ENCODE data around the gene HMGXB3. TPM values are rescaled to one million over a fixed set of nuclear protein-coding genes. Genes with fewer than 3 reads are reported as not detected.
A peak's percentile ranks its signal among the peaks of the same experiment; 100 is the strongest.

HMGXB3 gene
- total RNA-seq = 10 to 100 TPM; 47.7 to 58.2 (median 55.3) TPM

GRCh38 chr5:150000256-150000989 is at the start of gene HMGXB3, which contains the start of gene TIGD6:
Gene HMGXB3, plus strand, starts transcription at chr5:150000739. Its CDS starts 4,114 bp downstream, at chr5:150004853.
Gene TIGD6, minus strand, starts transcription at chr5:150000654. Its CDS starts 4,306 bp downstream, at chr5:149996348.
- peaks cover 0 to 66% (median 18%) of the 10 kb centered on the region in 4 donors for H3K4me1 ChIP-seq
- H3K9me3 ChIP-seq = no peaks in the 10 kb centered on the region
- peak within 1 kb of the TSS; percentile 87 to 97 (median 91) for H3K27ac ChIP-seq
- 0% methylated on average over 20 to 65 of the region's 72 CpGs for WGBS, 2 donors
- peaks cover 0 to 18% (median 0%) of the 10 kb centered on the region in 3 donors for H3K36me3 ChIP-seq
- peak within 1 kb of the TSS; percentile 69 to 95 (median 90) for H3K4me3 ChIP-seq
- DNase-seq (ENCODE audit: low spot score in 2 of 2) = peak; percentile 75 to 84
- H3K27me3 ChIP-seq = no peaks in the 10 kb centered on the region
- TF ChIP-seq CTCF (IDR thresholded peaks at IDR 0.05) = peak in 2 of 5 experiments; percentile 49 to 53
- TF ChIP-seq POLR2A (IDR thresholded peaks at IDR 0.05) = peak; percentile 81 to 82
- peak; percentile 89 to 96 for TF ChIP-seq EP300 (IDR thresholded peaks at IDR 0.05)

DNA sequence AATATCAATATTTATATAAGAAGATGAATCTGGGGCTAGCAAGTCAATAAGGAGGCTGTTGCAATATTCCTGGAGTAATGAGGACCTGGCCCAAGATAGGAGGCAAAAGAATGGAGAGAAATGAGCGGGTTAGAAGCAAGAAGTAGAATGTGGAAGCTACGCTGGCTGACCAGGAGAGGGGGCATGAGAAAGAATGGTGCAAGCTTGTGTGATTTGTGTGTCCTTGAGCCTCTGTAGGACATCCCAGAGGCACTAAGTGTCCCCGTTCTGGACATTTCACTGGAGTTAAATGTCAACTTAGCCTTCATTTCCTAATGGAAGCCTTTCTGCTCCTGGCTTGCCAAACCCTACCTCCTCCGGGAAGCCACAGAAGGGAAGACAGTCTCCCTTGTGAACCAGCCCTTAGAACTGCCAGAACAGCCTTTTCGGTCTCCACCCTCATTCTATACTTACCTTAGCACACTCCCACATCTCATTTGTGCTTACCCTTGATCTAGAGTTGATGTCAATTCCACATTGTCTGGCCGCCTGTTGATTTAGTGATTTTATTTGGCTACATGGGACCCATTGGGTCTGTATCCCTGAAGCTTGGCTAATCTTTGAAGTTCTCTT is 49.3 kb upstream of the HMGXB3 start:
- Histone ChIP-seq H3K4me3 (no peak overlapping the region), H3K27ac (no peak overlapping the region), H3K36me3 (no peaks in the 10 kb centered on the region), H3K27me3 (no peaks in the 10 kb centered on the region), H3K4me1 (no peaks in the 10 kb centered on the region), H3K9me3 (no peaks in the 10 kb centered on the region)
- DNase-seq (ENCODE audit: low spot score in 2 of 2) = no peak
- WGBS, 2 donors = 69 to 74% methylated on average over 6 of the region's 6 CpGs
- TF ChIP-seq POLR2A (IDR thresholded peaks at IDR 0.05) (no peak), EP300 (IDR thresholded peaks at IDR 0.05) (no peak), CTCF (IDR thresholded peaks at IDR 0.05) (no peak)

- Histone ChIP-seq H3K9me3 (no peaks in the 10 kb centered on the region), H3K27ac (no peak overlapping the region), H3K36me3 (no peaks in the 10 kb centered on the region), H3K4me3 (no peak overlapping the region), H3K4me1 (no peaks in the 10 kb centered on the region), H3K27me3 (no peaks in the 10 kb centered on the region)
- TF ChIP-seq POLR2A (IDR thresholded peaks at IDR 0.05) = no peak
- no peak for TF ChIP-seq CTCF (IDR thresholded peaks at IDR 0.05)
- TF ChIP-seq EP300 (IDR thresholded peaks at IDR 0.05) = no peak
- DNase-seq (ENCODE audit: low spot score in 2 of 2) = no peak
- 62 to 69% methylated on average over 9 of the region's 9 CpGs for WGBS, 2 donors
These were observed 47.0 kb upstream of the HMGXB3 start for GRCh38 chr5:149953436-149954121.

GRCh38 chr5:149954798-149955197 is 45.7 kb upstream of the HMGXB3 start:
- Histone ChIP-seq H3K4me3 (no peak overlapping the region), H3K36me3 (no peaks in the 10 kb centered on the region), H3K27ac (no peak overlapping the region), H3K27me3 (no peaks in the 10 kb centered on the region), H3K4me1 (peaks cover 0 to 7% (median 6%) of the 10 kb centered on the region in 4 donors), H3K9me3 (no peaks in the 10 kb centered on the region)
- DNase-seq (ENCODE audit: low spot score in 2 of 2) = no peak
- no peak for TF ChIP-seq CTCF (IDR thresholded peaks at IDR 0.05)
- no peak for TF ChIP-seq EP300 (IDR thresholded peaks at IDR 0.05)
- no peak for TF ChIP-seq POLR2A (IDR thresholded peaks at IDR 0.05)
- 57 to 58% methylated on average over 6 of the region's 6 CpGs for WGBS, 2 donors

Measured in tibial nerve (tissue), 4 donors.